Activated CD4-positive, CD25-positive, alpha-beta regulatory T cell treated with anti-CD3 and anti-CD28 coated beads, Interleukin-2, amount 50 U/mL, for 16 hours (primary cell): ENCODE data around the gene SYNGR2.

ENCODE experiments used
- DNase-seq: peaks from one replicate; pipeline ENCODE4 v3.0.0-alpha.2; 2020; ENCODE audit warnings: low read depth, low spot score

The SYNGR2 gene, protein sequence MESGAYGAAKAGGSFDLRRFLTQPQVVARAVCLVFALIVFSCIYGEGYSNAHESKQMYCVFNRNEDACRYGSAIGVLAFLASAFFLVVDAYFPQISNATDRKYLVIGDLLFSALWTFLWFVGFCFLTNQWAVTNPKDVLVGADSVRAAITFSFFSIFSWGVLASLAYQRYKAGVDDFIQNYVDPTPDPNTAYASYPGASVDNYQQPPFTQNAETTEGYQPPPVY

GRCh38 chr17:78168242-78168902, at the start of gene SYNGR2:
SYNGR2 (plus strand) TSS chr17:78168581; CDS start chr17:78168617, 36 bp downstream.
- DNase-seq: peak; percentile 69

GRCh38 chr17:78118801-78119241, 49.6 kb upstream of the SYNGR2 start:
- DNase-seq: no peak

DNA sequence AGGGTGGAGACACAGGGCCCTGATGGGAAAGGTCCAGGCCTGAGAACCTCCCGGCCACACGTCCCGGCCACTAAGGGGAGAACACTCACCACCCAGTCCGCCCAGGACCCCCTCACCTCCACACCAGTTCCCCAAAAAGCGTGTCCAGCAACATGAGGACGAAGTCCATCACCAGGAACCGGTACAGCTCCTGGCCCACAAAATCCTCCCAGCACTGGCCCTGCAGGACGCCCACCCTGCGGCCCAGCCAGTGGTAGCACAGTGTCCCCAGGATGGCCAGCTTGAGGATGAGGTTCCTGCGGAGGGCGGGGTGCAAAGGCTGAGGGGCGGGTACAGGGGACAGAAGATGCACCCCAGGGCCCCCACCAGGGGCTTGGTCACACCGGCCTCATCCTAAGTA, 47.8 kb upstream of the SYNGR2 start:
- no peak for DNase-seq

DNA sequence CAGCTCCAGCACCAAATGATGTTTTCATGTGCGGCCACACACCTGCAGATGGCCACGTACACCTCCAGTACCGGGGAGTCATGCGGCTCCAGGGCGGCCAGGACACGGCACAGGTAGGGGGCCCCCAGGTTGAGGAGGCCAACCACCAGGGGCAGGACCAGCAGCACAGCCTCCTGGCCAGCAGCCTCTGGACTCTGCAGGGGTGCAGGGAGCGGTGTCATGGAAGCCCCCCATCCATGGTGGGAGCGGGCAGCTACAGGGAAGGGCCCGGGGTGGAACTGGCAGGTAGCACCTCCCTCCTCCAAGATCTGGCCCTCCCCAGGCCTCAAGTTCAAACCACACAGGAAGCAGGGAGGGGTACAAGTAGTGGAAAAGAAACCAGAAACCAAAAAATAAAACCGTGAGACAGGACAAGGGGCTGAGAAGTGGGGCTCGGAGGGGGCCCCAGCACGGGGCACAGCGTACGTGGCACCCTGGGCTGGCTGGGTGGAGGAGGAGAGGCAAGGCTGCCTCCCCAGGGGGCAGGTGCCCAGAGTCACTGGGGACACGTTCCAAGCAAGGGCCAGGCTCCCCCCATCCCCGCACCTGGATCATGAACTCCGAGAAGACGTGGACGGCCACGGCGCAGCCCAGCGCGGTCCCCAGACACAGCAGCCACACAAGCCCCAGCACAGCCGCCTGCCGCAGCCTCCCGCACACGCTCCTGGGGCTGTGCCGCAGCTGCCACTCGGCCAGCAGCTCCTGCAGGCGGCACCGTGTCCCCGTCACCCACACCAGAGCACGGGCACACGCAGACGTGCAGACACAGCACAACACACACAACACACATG, 47.2 kb upstream of the SYNGR2 start:
- DNase-seq: no peak

- no peak for DNase-seq
Observed at GRCh38 chr17:78121801-78122215, 46.6 kb upstream of the SYNGR2 start.

DNA sequence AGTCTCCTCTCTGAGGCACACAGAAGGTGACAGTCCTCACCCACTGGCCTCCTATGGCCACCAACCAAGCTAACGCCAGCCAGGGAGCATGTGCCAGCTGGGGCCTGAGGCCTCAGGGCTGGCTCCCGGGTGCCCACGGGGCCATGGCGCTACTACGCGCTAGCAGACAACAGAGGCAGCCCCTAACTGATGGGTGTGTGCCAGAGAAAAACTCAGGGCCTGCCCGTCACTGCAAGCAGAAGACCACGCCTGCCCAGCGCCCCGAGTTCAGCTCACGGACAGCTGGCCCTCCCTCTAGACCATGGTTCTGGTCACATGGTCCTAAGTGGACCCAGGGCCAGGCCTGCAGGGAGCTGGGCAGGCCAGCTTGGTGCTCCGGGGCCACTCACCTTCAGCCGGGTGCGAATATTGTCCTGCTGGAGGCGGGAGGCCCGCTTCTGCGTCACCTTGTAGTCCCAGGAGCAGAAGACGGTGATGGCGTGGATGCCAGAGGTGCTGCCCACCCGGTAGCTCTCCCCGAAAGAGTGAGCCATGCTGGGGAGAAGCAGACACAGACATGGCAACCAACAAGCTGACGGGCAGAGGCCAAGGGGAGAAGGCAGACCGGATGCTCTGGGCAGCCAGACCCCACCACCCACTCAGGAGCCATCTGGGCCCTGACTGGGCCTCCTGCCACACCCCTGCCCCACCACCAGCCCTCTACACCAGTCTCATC, 46.0 kb upstream of the SYNGR2 start:
- DNase-seq: no peak

GRCh38 chr17:78122931-78123249, 45.5 kb upstream of the SYNGR2 start:
- DNase-seq: no peak

DNA sequence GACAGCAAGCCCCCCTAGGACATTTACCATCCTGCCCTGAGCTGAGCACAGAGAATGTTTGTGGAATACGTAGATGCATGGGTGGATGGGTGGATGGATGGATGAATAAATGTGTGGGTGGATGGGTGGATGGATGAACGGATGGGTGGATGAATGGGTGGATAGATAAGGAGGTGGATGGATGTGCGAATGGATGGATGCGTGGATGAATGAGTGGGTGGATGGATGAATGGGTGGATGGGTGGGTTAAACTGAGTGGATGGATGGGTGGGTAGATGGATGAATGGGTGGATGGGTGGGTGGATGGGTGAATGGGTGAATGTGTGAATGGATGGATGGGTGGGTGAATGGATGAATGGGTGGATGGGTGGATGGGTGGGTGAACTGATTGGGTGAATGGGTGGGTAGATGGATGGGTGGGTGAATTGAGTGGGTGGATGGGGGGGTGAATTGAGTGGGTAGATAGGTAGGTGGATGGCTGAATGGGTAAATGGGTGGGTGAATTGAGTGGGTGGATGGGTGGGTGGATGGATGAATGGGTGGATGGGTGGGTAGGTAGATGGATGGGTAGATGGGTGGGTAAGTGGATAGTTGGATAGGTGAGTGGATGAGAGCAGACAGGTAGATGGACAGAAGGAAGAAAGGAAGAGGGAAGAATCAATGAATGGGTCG, 45.0 kb upstream of the SYNGR2 start:
- no peak for DNase-seq

GRCh38 chr17:78124081-78124835, 44.1 kb upstream of the SYNGR2 start:
- no peak for DNase-seq

GRCh38 chr17:78124836-78125137, 43.6 kb upstream of the SYNGR2 start:
- DNase-seq: no peak

DNA sequence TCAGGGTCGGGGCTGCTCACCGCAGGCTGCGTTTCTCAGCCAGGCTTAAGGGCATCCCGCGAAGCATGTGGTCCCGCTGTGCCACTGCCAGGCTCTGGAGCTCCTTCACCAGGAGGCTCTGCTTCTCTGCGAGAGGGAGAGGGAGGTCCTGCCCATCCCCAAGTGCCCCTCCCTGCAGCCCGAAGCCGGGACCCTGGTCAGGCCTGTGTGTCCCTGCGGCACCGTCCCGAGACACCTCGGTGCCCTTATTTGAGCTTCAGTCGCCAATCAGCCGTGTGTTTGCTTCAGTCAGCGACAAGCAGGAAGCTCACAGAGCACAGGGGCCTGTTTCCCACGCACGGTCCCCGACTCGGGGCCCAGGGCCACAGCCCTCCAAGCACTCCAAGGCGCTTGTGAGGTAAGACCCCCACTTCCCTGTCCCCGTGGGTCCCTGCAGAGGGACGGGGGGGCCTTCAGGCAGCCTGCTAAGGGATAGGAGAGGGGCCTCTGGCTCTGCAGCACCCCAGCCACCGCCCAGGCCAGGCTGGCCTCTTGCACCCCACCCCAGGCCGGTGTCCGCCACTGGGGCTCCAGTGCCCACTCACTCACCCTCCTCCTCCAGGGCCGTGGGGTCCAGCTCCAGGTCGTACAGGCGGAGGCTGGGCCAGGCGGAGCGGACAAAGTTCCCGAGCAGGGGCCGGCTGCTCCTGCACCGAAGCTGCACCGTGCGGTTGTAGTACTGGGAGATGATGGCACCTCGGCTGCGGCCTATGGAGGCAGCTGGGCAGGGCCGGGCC, 43.1 kb upstream of the SYNGR2 start:
- DNase-seq: no peak

GRCh38 chr17:78125976-78126894, 42.1 kb upstream of the SYNGR2 start:
- DNase-seq: no peak

GRCh38 chr17:78126895-78127238, 41.5 kb upstream of the SYNGR2 start:
- DNase-seq: no peak

GRCh38 chr17:78127239-78127887, 41.0 kb upstream of the SYNGR2 start:
- DNase-seq: no peak

DNA sequence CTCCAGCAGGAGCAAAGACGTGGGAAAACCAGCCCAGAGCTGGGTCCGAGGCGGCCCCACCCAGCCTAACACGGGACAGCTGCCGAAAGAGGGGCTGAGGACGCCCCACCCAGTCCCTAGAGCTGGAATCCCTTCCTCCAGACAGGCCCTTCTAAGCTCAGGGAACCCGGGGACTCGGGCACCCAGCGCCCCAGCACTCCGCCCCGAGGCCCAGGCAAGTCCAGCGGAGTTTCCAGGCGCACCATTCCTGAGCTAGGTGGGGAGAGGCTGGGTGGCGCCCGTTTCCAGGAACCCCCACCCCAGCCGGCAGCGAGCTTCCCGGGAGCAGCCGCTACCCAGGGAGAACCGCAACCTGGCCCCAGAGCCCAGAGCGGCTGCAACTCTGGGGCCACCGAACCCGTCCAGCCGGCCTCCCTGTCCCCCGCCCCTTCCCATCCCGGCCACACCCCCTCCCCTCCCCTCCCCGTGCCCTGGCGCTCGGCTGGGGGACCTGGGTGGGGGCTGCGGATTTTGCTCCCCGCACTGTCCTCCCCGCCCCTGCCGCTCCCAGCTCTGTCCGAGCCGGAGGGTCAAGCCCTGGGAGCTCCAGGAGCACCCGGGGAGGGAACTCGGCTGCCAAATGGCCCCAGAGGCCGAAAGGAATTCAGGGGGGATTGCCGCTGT, 40.4 kb upstream of the SYNGR2 start:
- DNase-seq: no peak

GRCh38 chr17:78128551-78129350, 39.6 kb upstream of the SYNGR2 start, which contains the start of gene TMC6:
TMC6 (minus strand) TSS chr17:78128755; CDS start chr17:78126832, 1,923 bp downstream.
- DNase-seq: no peak
